GM18907 (cell line): ENCODE results near the gene FRMD4A.
"Not testable (repeated sequence)": the region's sequence is repeated elsewhere in the genome, so short reads cannot be mapped to it uniquely, and the experiment has no call there.

Experiments used
- ATAC-seq: cut with Tn5 transposase; IDR thresholded peaks from one replicate; pipeline ENCODE4 v1.9.1; 2021; ENCODE audit warnings: mild to moderate bottlenecking, moderate library complexity; ENCODE audit not compliant: unreplicated experiment

The FRMD4A gene

GRCh38 chr10:14066106-14066505, 264.6 kb downstream of the FRMD4A start:
- ATAC-seq = no peak

GRCh38 chr10:14063531-14064285, 267.0 kb downstream of the FRMD4A start:
- no peak for ATAC-seq

GRCh38 chr10:14062528-14063260, 268.0 kb downstream of the FRMD4A start:
- ATAC-seq = no peak

GRCh38 chr10:14060320-14061070, 270.2 kb downstream of the FRMD4A start:
- ATAC-seq = no peak

- ATAC-seq = no peak
Measured at GRCh38 chr10:14056610-14057332, 274.0 kb downstream of the FRMD4A start.

GRCh38 chr10:14052931-14053330, 277.8 kb downstream of the FRMD4A start:
- ATAC-seq = no peak

- ATAC-seq = no peak
Measured at GRCh38 chr10:14050598-14050997, 280.1 kb downstream of the FRMD4A start.

GRCh38 chr10:14048930-14049613, 281.7 kb downstream of the FRMD4A start:
- ATAC-seq = no peak

- no peak for ATAC-seq
Measured at GRCh38 chr10:14047431-14047830, 283.3 kb downstream of the FRMD4A start.

- ATAC-seq = not testable (repeated sequence)
Measured at GRCh38 chr10:14042051-14042450, 288.7 kb downstream of the FRMD4A start.

- ATAC-seq = no peak
Measured at GRCh38 chr10:14040787-14041631, 289.7 kb downstream of the FRMD4A start.

- no peak for ATAC-seq
Measured at GRCh38 chr10:14039968-14040668, 290.6 kb downstream of the FRMD4A start.

GRCh38 chr10:14036233-14036632, 294.5 kb downstream of the FRMD4A start:
- ATAC-seq = no peak

GRCh38 chr10:14035506-14035905, 295.2 kb downstream of the FRMD4A start:
- no peak for ATAC-seq

GRCh38 chr10:14032406-14032998, 298.2 kb downstream of the FRMD4A start:
- ATAC-seq = no peak

GRCh38 chr10:14026325-14026724, 304.4 kb downstream of the FRMD4A start:
- ATAC-seq = no peak

- ATAC-seq = no peak
Measured at GRCh38 chr10:14025283-14026189, 305.2 kb downstream of the FRMD4A start.
